Activated T-helper 1 cell treated with Interleukin-2 at 50 U/mL for 16 hours (primary cell): ENCODE measurements around the gene OR5AC2.

Source experiments
- DNase-seq: peaks from one replicate; pipeline ENCODE4 v3.0.0-alpha.2; 2020; ENCODE audit warnings: low read depth

The OR5AC2 gene

GRCh38 chr3:98086873-98087272, at the start of gene OR5AC2:
Gene OR5AC2, plus strand, starts transcription at chr3:98087173. Its CDS starts 0 bp downstream, at chr3:98087173.
- DNase-seq, result no peak

- DNase-seq, result no peak
Measured at GRCh38 chr3:98038286-98038685, 48.7 kb upstream of the OR5AC2 start.

GRCh38 chr3:98038876-98039275, 48.1 kb upstream of the OR5AC2 start:
- DNase-seq, result no peak

- DNase-seq, result peak; percentile 40
Measured at GRCh38 chr3:98039322-98040024, 47.5 kb upstream of the OR5AC2 start.

GRCh38 chr3:98041350-98041749, 45.6 kb upstream of the OR5AC2 start:
- no peak for DNase-seq

GRCh38 chr3:98048586-98048985, 38.4 kb upstream of the OR5AC2 start:
- DNase-seq, result no peak

- no peak for DNase-seq
Measured at GRCh38 chr3:98049271-98049670, 37.7 kb upstream of the OR5AC2 start.

GRCh38 chr3:98056035-98056434, 30.9 kb upstream of the OR5AC2 start:
- no peak for DNase-seq

GRCh38 chr3:98057631-98058030, 29.3 kb upstream of the OR5AC2 start:
- DNase-seq, result no peak

- no peak for DNase-seq
Measured at GRCh38 chr3:98058244-98058960, 28.6 kb upstream of the OR5AC2 start.

GRCh38 chr3:98068824-98069223, 18.1 kb upstream of the OR5AC2 start:
- no peak for DNase-seq

- DNase-seq, result no peak
Measured at GRCh38 chr3:98070840-98071239, 16.1 kb upstream of the OR5AC2 start.

GRCh38 chr3:98073486-98073885, 13.5 kb upstream of the OR5AC2 start:
- DNase-seq, result no peak

GRCh38 chr3:98095882-98096281, 8.9 kb downstream of the OR5AC2 start:
- DNase-seq, result no peak

- DNase-seq, result no peak
Measured at GRCh38 chr3:98099848-98100247, 12.9 kb downstream of the OR5AC2 start.

GRCh38 chr3:98108162-98108561, 21.2 kb downstream of the OR5AC2 start:
- no peak for DNase-seq

GRCh38 chr3:98109807-98110549, 23.0 kb downstream of the OR5AC2 start:
- DNase-seq, result no peak

GRCh38 chr3:98110550-98110908, 23.6 kb downstream of the OR5AC2 start:
- DNase-seq, result no peak

GRCh38 chr3:98114264-98114663, 27.3 kb downstream of the OR5AC2 start:
- DNase-seq, result no peak

- DNase-seq, result no peak
Measured at GRCh38 chr3:98115717-98116116, 28.7 kb downstream of the OR5AC2 start.

- DNase-seq, result no peak
Measured at GRCh38 chr3:98130421-98130820, 43.4 kb downstream of the OR5AC2 start, which contains the start of gene OR5H1. Gene OR5H1, plus strand, starts transcription at chr3:98130721. Its CDS starts 1,977 bp downstream, at chr3:98132698.

GRCh38 chr3:98136631-98137030, 49.7 kb downstream of the OR5AC2 start:
- no peak for DNase-seq
